Stimulated activated CD8-positive, alpha-beta memory T cell treated with anti-CD3 and anti-CD28 coated beads, Interleukin-2, amount 100 ng/mL, for 48 hours (primary cell): ENCODE measurements around the gene ANTXR1.

ENCODE experiments used
- DNase-seq, 2 donors: peaks; one replicate each; pipeline ENCODE4 v3.0.0-alpha.2; 2020; ENCODE audit warnings: low read depth in 2 of 2

The ANTXR1 gene

GRCh38 chr2:69180227-69180626 is 167.2 kb downstream of the ANTXR1 start:
- no peak for DNase-seq

- DNase-seq, result no peak
Measured at GRCh38 chr2:69180974-69181373, 168.0 kb downstream of the ANTXR1 start.

- no peak for DNase-seq
Measured at GRCh38 chr2:69181806-69182427, 168.9 kb downstream of the ANTXR1 start.

- no peak for DNase-seq
Measured at GRCh38 chr2:69183659-69184058, 170.7 kb downstream of the ANTXR1 start.

GRCh38 chr2:69184224-69184623 is 171.2 kb downstream of the ANTXR1 start:
- DNase-seq, result no peak

GRCh38 chr2:69185807-69186206 is 172.8 kb downstream of the ANTXR1 start:
- no peak for DNase-seq

GRCh38 chr2:69186614-69187013 is 173.6 kb downstream of the ANTXR1 start:
- no peak for DNase-seq

- DNase-seq, result no peak
Measured at GRCh38 chr2:69188182-69188900, 175.4 kb downstream of the ANTXR1 start.

GRCh38 chr2:69190743-69191404 is 177.9 kb downstream of the ANTXR1 start:
- DNase-seq, result no peak

GRCh38 chr2:69191634-69192033 is 178.7 kb downstream of the ANTXR1 start:
- no peak for DNase-seq

- no peak for DNase-seq
Measured at GRCh38 chr2:69192176-69192945, 179.4 kb downstream of the ANTXR1 start.

GRCh38 chr2:69195706-69196105 is 182.7 kb downstream of the ANTXR1 start:
- DNase-seq, result no peak

GRCh38 chr2:69196327-69197117 is 183.5 kb downstream of the ANTXR1 start:
- no peak for DNase-seq

- DNase-seq, result no peak
Measured at GRCh38 chr2:69200107-69200520, 187.1 kb downstream of the ANTXR1 start.

GRCh38 chr2:69201259-69201658 is 188.3 kb downstream of the ANTXR1 start:
- no peak for DNase-seq

GRCh38 chr2:69202327-69202726 is 189.3 kb downstream of the ANTXR1 start:
- no peak for DNase-seq

- DNase-seq, result no peak
Measured at GRCh38 chr2:69203166-69203985, 190.4 kb downstream of the ANTXR1 start.

GRCh38 chr2:69204654-69205053 is 191.7 kb downstream of the ANTXR1 start:
- DNase-seq, result no peak

- no peak for DNase-seq
Measured at GRCh38 chr2:69205076-69205475, 192.1 kb downstream of the ANTXR1 start.

- no peak for DNase-seq
Measured at GRCh38 chr2:69205491-69205890, 192.5 kb downstream of the ANTXR1 start.
